Parathyroid adenoma (tissue), 2 donors: Measurements from ENCODE around the gene GAGE13.
"Not testable (repeated sequence)": the region's sequence is repeated elsewhere in the genome, so short reads cannot be mapped to it uniquely, and the experiment has no call there.

Experiments
- H2AFZ ChIP-seq: fragments of 300-600 bp; sonication (generic); one replicate; pipeline ENCODE4 v1.7.0; 2017; ENCODE audit warnings: antibody characterized with exemption, mild to moderate bottlenecking
- H3K27ac ChIP-seq: fragments of 300-600 bp; sonication (generic); one replicate; pipeline ENCODE4 v1.7.0; 2017
- H3K27me3 ChIP-seq: fragments of 300-600 bp; sonication (generic); one replicate; pipeline ENCODE4 v1.7.0; 2017; ENCODE audit warnings: low read length; ENCODE audit not compliant: control insufficient read depth, insufficient read depth
- H3K36me3 ChIP-seq: fragments of 300-600 bp; sonication (generic); one replicate; pipeline ENCODE4 v1.7.0; 2017; ENCODE audit warnings: low read length; ENCODE audit not compliant: control insufficient read depth, insufficient read depth
- H3K4me1 ChIP-seq: fragments of 300-600 bp; sonication (generic); one replicate; pipeline ENCODE4 v1.7.0; 2017; ENCODE audit warnings: control low read depth
- H3K4me2 ChIP-seq: fragments of 300-600 bp; sonication (generic); one replicate; pipeline ENCODE4 v1.7.0; 2017; ENCODE audit warnings: low read length
- H3K4me3 ChIP-seq: fragments of 300-600 bp; sonication (generic); one replicate; pipeline ENCODE4 v1.7.0; 2017; ENCODE audit warnings: low read depth, low read length
- H3K79me2 ChIP-seq: fragments of 300-600 bp; sonication (generic); one replicate; pipeline ENCODE4 v1.7.0; 2017; ENCODE audit warnings: control low read depth
- H3K9ac ChIP-seq: fragments of 300-600 bp; sonication (generic); one replicate; pipeline ENCODE4 v1.7.0; 2017; ENCODE audit warnings: mild to moderate bottlenecking
- H3K9me3 ChIP-seq: fragments of 300-600 bp; sonication (generic); one replicate; pipeline ENCODE4 v1.7.0; 2017; ENCODE audit warnings: low read length; ENCODE audit not compliant: control insufficient read depth
- TF ChIP-seq, protein P1 (sequence below): fragments of 300-600 bp; sonication (generic); IDR thresholded peaks from one replicate; pipeline ENCODE4 v1.7.0; 2017; ENCODE audit warnings: antibody characterized with exemption, mild to moderate bottlenecking
- donor health status: primary hyperparathyroidism.

The GAGE13 gene

DNA sequence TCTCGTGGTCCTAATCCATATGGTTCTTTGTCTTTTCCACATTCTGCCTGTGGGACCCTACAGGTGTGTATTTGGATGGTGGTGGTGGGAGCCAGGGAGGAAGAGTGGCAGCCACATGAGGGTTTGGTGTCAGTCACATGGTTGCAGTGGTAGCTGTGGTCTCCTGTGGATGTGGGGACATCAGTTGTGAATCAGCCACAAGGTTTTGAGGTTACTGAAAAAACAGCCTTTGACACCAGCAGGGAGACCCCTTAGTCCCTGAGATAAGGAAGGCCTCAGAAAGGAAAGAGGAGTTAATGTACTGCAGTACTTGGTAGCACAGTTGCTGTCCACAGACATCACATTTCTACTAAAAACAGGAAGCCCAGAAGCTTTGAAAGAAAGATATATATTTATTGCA is 43.7 kb upstream of the GAGE13 start:
- no peak overlapping the region for H3K27ac ChIP-seq
- H3K4me2 ChIP-seq = no peak overlapping the region
- no peak overlapping the region for H3K9ac ChIP-seq
- no peak overlapping the region for H2AFZ ChIP-seq
- no peaks in the 10 kb centered on the region for H3K36me3 ChIP-seq
- no peaks in the 10 kb centered on the region for H3K9me3 ChIP-seq
- TF ChIP-seq, protein P1, sequence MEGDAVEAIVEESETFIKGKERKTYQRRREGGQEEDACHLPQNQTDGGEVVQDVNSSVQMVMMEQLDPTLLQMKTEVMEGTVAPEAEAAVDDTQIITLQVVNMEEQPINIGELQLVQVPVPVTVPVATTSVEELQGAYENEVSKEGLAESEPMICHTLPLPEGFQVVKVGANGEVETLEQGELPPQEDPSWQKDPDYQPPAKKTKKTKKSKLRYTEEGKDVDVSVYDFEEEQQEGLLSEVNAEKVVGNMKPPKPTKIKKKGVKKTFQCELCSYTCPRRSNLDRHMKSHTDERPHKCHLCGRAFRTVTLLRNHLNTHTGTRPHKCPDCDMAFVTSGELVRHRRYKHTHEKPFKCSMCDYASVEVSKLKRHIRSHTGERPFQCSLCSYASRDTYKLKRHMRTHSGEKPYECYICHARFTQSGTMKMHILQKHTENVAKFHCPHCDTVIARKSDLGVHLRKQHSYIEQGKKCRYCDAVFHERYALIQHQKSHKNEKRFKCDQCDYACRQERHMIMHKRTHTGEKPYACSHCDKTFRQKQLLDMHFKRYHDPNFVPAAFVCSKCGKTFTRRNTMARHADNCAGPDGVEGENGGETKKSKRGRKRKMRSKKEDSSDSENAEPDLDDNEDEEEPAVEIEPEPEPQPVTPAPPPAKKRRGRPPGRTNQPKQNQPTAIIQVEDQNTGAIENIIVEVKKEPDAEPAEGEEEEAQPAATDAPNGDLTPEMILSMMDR = no peak
- no peaks in the 10 kb centered on the region for H3K79me2 ChIP-seq
- no peaks in the 10 kb centered on the region for H3K27me3 ChIP-seq
- no peak overlapping the region for H3K4me3 ChIP-seq
- H3K4me1 ChIP-seq = no peaks in the 10 kb centered on the region

- no peak overlapping the region for H3K27ac ChIP-seq
- no peak overlapping the region for H3K4me2 ChIP-seq
- no peak overlapping the region for H3K4me3 ChIP-seq
- no peak overlapping the region for H2AFZ ChIP-seq
- no peaks in the 10 kb centered on the region for H3K4me1 ChIP-seq
- no peaks in the 10 kb centered on the region for H3K36me3 ChIP-seq
- TF ChIP-seq, protein P1 = no peak
- no peaks in the 10 kb centered on the region for H3K9me3 ChIP-seq
- no peaks in the 10 kb centered on the region for H3K27me3 ChIP-seq
- H3K9ac ChIP-seq = no peak overlapping the region
- no peaks in the 10 kb centered on the region for H3K79me2 ChIP-seq
Measured at GRCh38 chrX:49290215-49290614, 41.2 kb upstream of the GAGE13 start.

GRCh38 chrX:49291615-49292337 is 39.6 kb upstream of the GAGE13 start:
- TF ChIP-seq, protein P1 = peak; percentile 51
- no peaks in the 10 kb centered on the region for H3K36me3 ChIP-seq

GRCh38 chrX:49292400-49293362 is 38.7 kb upstream of the GAGE13 start:
- H3K79me2 ChIP-seq = no peaks in the 10 kb centered on the region
- no peak overlapping the region for H3K4me3 ChIP-seq
- no peaks in the 10 kb centered on the region for H3K36me3 ChIP-seq
- no peaks in the 10 kb centered on the region for H3K4me1 ChIP-seq
- H2AFZ ChIP-seq = no peak overlapping the region
- H3K9me3 ChIP-seq = no peaks in the 10 kb centered on the region
- TF ChIP-seq, protein P1 = no peak
- H3K27me3 ChIP-seq = no peaks in the 10 kb centered on the region
- H3K4me2 ChIP-seq = no peak overlapping the region
- no peak overlapping the region for H3K27ac ChIP-seq
- H3K9ac ChIP-seq = no peak overlapping the region

More at GRCh38 chrX:49291615-49292337, 39.6 kb upstream of the GAGE13 start:
- Histone ChIP-seq H3K4me1 (no peaks in the 10 kb centered on the region), H3K4me3 (no peak overlapping the region), H3K9ac (no peak overlapping the region), H3K4me2 (no peak overlapping the region), H3K27me3 (no peaks in the 10 kb centered on the region), H2AFZ (no peak overlapping the region), H3K79me2 (no peaks in the 10 kb centered on the region), H3K27ac (no peak overlapping the region), H3K9me3 (no peaks in the 10 kb centered on the region)

DNA sequence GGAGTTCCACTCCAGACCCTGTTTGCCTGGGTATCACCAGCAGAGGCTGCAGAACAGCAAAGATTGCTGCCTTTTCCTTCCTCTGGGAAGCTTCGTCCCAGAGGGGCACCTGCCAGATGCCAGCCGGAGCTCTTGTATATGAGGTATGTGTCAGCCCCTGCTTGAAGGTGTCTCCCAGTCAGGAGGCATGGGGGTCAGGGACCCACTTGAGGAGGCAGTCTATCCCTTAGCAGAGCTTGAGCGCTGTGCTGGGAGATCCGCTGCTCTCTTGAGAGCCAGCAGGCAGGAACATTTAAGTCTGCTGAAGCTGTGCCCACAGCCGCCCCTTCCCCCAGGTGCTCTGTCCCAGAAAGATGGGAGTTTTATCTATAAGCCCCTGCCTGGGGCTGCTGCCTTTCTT is 32.1 kb upstream of the GAGE13 start:
- not testable (repeated sequence) for H3K9me3 ChIP-seq, H3K4me3 ChIP-seq, H3K27ac ChIP-seq, H3K4me1 ChIP-seq, H3K79me2 ChIP-seq, H2AFZ ChIP-seq, H3K9ac ChIP-seq, H3K4me2 ChIP-seq, H3K27me3 ChIP-seq, H3K36me3 ChIP-seq
